ENCODE results near the gene SMAD5.

- TF ChIP-seq CTCF (IDR thresholded peaks at IDR 0.05; ENCODE audit: low read length) (no peak), EZH2 (optimal IDR thresholded peaks at IDR 0.05; ENCODE audit: low read depth, low read length) (no peak)
These were observed 558 bp upstream of the SMAD5 start for GRCh38 chr5:136132087-136132486.
